Hematopoietic multipotent progenitor cell (in vitro differentiated cells): Measurements from ENCODE around the gene CST1. TPM values are rescaled to one million over a fixed set of nuclear protein-coding genes. Genes with fewer than 3 reads are reported as not detected.
"Not testable (repeated sequence)": the region's sequence is repeated elsewhere in the genome, so short reads cannot be mapped to it uniquely, and the experiment has no call there.

Experiments used
- DNase-seq, 3 donors: peaks; one replicate each; pipeline ENCODE4 v3.0.0-alpha.2; 2011 to 2015; ENCODE audit warnings: low read depth in 2 of 3, low spot score in 2 of 3
- small RNA-seq: library from RNA; depleted of rRNA; stranded (forward); fragments of <200 nt; gene quantifications from one replicate; pipeline ENCODE3, GENCODE V24; 2012
- total RNA-seq: library from RNA; depleted of rRNA; stranded (reverse); fragments of >200 nt; gene quantifications from one replicate; pipeline ENCODE4 v1.2.3, GENCODE V29; 2012

Gene CST1
- total RNA-seq, 1 donor: not detected

GRCh38 chr20:23711778-23712177, 39.0 kb downstream of the CST1 start:
- not testable (repeated sequence) for DNase-seq

DNA sequence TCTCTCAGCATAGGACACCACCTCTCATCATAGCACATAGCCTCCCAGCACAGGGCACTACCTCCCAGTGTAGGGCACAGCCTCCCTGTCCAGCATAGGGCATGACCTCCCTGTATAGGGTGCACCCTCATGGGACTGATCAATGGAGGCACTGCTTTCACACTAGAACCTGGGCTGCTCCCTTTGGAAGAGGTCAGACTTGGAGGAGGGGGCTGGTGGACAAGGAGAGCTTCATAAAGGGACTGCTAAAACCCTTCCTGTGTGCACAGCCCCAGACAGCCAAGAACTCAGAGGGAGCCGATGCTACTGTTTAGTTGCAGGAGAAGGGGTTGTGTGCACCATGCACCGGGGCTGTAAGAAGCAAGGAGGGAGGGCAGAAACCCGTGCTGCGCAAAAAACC, 40.0 kb downstream of the CST1 start:
- no peak for DNase-seq

- DNase-seq: no peak
These were observed 44.8 kb downstream of the CST1 start for GRCh38 chr20:23705895-23706294.

GRCh38 chr20:23702021-23702420, 48.7 kb downstream of the CST1 start:
- DNase-seq: no peak

GRCh38 chr20:23700931-23701330, 49.8 kb downstream of the CST1 start:
- DNase-seq: no peak

- no peak for DNase-seq
These were observed 52.8 kb downstream of the CST1 start for GRCh38 chr20:23697947-23698346.

Small RNAs within 50 kb of the gene (small RNA-seq; reads per million reads assigned to genes)
- gene CST2P1: not detected

Other genes starting within 250 kb of the CST1 start
- not detected for gene CST9L, start 182.5 kb downstream of the CST1 start, total RNA-seq
- gene CST9, start 145.0 kb downstream of the CST1 start, total RNA-seq: not detected
- gene CST3, start 113.0 kb downstream of the CST1 start, total RNA-seq: 77.8 TPM
- not detected for gene CST4, start 61.9 kb downstream of the CST1 start, total RNA-seq
- not detected for gene CST2, start 75.8 kb upstream of the CST1 start, total RNA-seq
- gene CST5, start 128.8 kb upstream of the CST1 start, total RNA-seq: not detected
- gene GGTLC1, start 237.8 kb upstream of the CST1 start, total RNA-seq: not detected